ENCODE data around the gene QSOX2. TPM values are rescaled to one million over a fixed set of nuclear protein-coding genes. Genes with fewer than 3 reads are reported as not detected.

The QSOX2 gene
- total and polyA plus RNA-seq, 2 experiments from 2014 or later, result 9.2 to 29.2 TPM

DNA sequence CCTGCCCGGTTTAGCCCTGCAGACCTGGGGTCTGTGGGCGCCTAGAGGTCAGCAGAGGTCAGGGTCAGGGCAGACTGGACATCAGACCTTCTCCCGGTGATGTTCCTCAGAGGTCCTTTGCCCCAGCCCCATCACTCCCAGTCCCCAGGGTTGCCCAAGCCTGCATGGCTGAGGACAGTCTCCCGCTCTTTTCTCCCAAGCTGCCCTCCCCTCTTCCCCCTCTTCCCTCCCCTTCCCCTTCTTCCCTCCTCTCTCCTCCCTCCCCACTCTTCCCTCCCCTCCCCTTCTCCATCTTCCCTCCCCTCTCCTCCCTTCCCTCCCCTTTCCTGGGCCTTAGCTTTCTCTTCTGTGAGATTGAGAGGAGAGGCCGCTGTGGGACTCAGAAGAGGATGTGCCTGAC lies 51.1 kb downstream of the QSOX2 start:
- Mint-ChIP-seq H3K27ac (no peak overlapping the region), H3K9me3 (no peaks in the 10 kb centered on the region), H3K4me1 (peaks cover 29% of the 10 kb centered on the region), H3K36me3 (ENCODE audit: low read depth) (no peaks in the 10 kb centered on the region), H3K27me3 (ENCODE audit: insufficient read depth, low read depth, poor library complexity) (peaks cover 91% of the 10 kb centered on the region), H3K4me3 (peak overlapping the region; percentile 47)
- ATAC-seq (peak; percentile 1; the same call in 1 of the 3 replicates), DNase-seq (ENCODE audit: low spot score) (peak; percentile 74)
- H4K20me1 ChIP-seq (replicated peaks; ENCODE audit: insufficient read depth), result no peaks in the 10 kb centered on the region; the same call in 1 of the 2 replicates
- H3K4me3 ChIP-seq, result no peak overlapping the region
- H3F3A ChIP-seq (replicated peaks; ENCODE audit: low read depth), result no peaks in the 10 kb centered on the region; the same call in 1 of the 2 replicates
- TF ChIP-seq EZH2phosphoT487 (IDR thresholded peaks at IDR 0.05; ENCODE audit: unreplicated experiment), result no peak
- peak; percentile 49 for TF ChIP-seq EZH2 (IDR thresholded peaks at IDR 0.05; ENCODE audit: low read depth, unreplicated experiment)
- peaks cover 32% of the 10 kb centered on the region for H3K4me1 ChIP-seq (ENCODE audit: insufficient read depth)
- H3K27me3 ChIP-seq (ENCODE audit: insufficient read depth), result peaks cover 94% of the 10 kb centered on the region
- no peak overlapping the region for H2AFZ ChIP-seq
- peak overlapping the region; percentile 57; the same call in 1 of the 2 replicates for H3K4me2 ChIP-seq
- no peak overlapping the region for H3K27ac ChIP-seq (ENCODE audit: low read depth)
- H3K79me2 ChIP-seq (replicated peaks; ENCODE audit: insufficient read depth), result no peaks in the 10 kb centered on the region
- H3K9me2 ChIP-seq (ENCODE audit: insufficient read depth), result no peaks in the 10 kb centered on the region
- H3K36me3 ChIP-seq (ENCODE audit: insufficient read depth), result no peaks in the 10 kb centered on the region

DNA sequence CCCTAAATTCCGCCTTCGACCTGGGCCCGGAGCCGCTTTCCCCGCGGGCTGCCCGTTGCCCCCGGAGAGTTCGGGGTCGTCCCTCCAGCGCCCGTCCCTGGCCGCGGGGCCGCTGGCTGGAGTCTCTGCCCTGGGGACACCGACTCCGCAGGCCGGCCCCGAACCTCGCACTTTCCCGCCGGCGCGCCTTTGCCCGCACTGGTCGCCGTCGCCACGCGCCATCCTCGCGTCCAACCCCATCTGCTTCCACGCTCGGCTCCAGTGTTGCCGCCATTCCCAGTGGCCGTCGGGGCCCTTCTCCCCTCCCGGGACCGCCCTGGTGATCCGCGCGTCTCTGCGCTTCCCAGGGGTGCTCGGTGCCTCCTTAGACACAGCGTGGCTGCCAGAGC lies 51.7 kb downstream of the QSOX2 start:
- Histone ChIP-seq H3K27ac (ENCODE audit: low read depth) (no peak overlapping the region), H2AFZ (no peak overlapping the region), H3K79me2 (replicated peaks; ENCODE audit: insufficient read depth) (no peaks in the 10 kb centered on the region), H3F3A (replicated peaks; ENCODE audit: low read depth) (no peaks in the 10 kb centered on the region; the same call in 1 of the 2 replicates), H3K4me2 (peak overlapping the region; percentile 79; the same call in 1 of the 2 replicates), H3K4me1 (ENCODE audit: insufficient read depth) (peaks cover 34% of the 10 kb centered on the region), H3K4me3 (peak overlapping the region; percentile 58; the same call in 1 of the 2 replicates), H3K9me2 (ENCODE audit: insufficient read depth) (no peaks in the 10 kb centered on the region), H3K36me3 (ENCODE audit: insufficient read depth) (no peaks in the 10 kb centered on the region), H3K27me3 (ENCODE audit: insufficient read depth) (peaks cover 87% of the 10 kb centered on the region), H4K20me1 (replicated peaks; ENCODE audit: insufficient read depth) (no peaks in the 10 kb centered on the region; the same call in 1 of the 2 replicates)
- DNase-seq (ENCODE audit: low spot score) (peak; percentile 39), ATAC-seq (peak; percentile 3)
- Mint-ChIP-seq H3K36me3 (ENCODE audit: low read depth) (no peaks in the 10 kb centered on the region), H3K9me3 (no peaks in the 10 kb centered on the region), H3K27me3 (ENCODE audit: insufficient read depth, low read depth, poor library complexity) (peaks cover 89% of the 10 kb centered on the region), H3K27ac (no peak overlapping the region), H3K4me3 (peak overlapping the region; percentile 58), H3K4me1 (peaks cover 32% of the 10 kb centered on the region)
- peak; percentile 82 for TF ChIP-seq EZH2phosphoT487 (IDR thresholded peaks at IDR 0.05; ENCODE audit: unreplicated experiment)
- no peak for TF ChIP-seq ZNF331 (CRISPR knock-in tag; IDR thresholded peaks at IDR 0.05; ENCODE audit: low read depth)
- TF ChIP-seq NANOG (IDR thresholded peaks at IDR 0.05; ENCODE audit: borderline replicate concordance), result no peak

DNA sequence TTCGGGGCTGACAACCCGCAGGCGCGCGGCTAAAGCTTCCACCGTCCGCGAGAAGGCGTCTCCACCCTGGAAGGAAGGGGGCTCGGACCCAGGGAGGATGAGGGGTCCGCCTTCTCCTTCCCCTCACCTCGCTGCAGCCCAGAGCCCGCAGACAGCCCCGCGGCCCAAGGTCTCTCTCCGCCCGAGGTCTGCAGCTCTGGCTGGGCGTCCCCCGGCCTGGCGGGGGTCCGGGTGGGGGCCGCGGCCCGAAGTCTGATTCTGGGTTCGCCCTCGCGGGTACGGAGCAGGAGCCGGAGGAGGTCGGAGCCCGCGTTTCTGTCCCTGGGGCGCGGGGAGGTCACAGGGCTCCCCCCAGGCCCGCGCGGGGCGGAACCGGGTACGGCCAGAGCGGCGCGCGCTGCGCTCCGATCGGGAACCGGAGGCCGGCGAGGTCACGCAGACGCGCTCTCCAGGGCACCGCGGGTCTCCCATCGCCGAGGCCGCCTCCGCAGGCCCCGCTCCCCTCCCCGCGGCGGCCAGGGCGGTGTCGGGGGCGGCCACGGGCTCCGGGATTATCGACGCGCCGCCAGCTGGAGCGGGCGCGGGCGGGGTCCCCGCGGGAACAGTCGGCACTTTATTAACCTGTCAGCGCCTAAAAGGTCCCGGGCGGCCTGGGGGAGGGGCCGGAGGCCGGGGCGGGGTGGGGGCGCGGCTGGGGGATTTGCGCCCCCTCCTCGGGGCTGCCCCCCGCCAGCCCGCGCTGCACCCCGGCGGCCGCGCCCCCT lies 52.3 kb downstream of the QSOX2 start:
- Histone ChIP-seq H3K27ac (ENCODE audit: low read depth) (no peak overlapping the region), H4K20me1 (replicated peaks; ENCODE audit: insufficient read depth) (no peaks in the 10 kb centered on the region; the same call in 1 of the 2 replicates), H3K4me2 (peak overlapping the region; percentile 79), H3K36me3 (ENCODE audit: insufficient read depth) (no peaks in the 10 kb centered on the region), H3K4me3 (peak overlapping the region; percentile 58), H3K27me3 (ENCODE audit: insufficient read depth) (peaks cover 82% of the 10 kb centered on the region), H3K4me1 (ENCODE audit: insufficient read depth) (peaks cover 34% of the 10 kb centered on the region), H3F3A (replicated peaks; ENCODE audit: low read depth) (no peaks in the 10 kb centered on the region; the same call in 1 of the 2 replicates), H3K79me2 (replicated peaks; ENCODE audit: insufficient read depth) (no peaks in the 10 kb centered on the region), H2AFZ (0 out of 2 replicates have a peak overlapping the region, but pooled peaks have one; percentile 43), H3K9me2 (ENCODE audit: insufficient read depth) (no peaks in the 10 kb centered on the region)
- H3K36me3 Mint-ChIP-seq (ENCODE audit: low read depth), result no peaks in the 10 kb centered on the region
- H3K9me3 Mint-ChIP-seq, result no peaks in the 10 kb centered on the region
- ATAC-seq (peak; percentile 4; the same call in 2 of the 3 replicates), DNase-seq (ENCODE audit: low spot score) (peak; percentile 38)
- peak overlapping the region; percentile 16; the same call in 1 of the 3 replicates for H3K4me3 Mint-ChIP-seq
- H3K27me3 Mint-ChIP-seq (ENCODE audit: insufficient read depth, low read depth, poor library complexity), result peaks cover 84% of the 10 kb centered on the region
- no peak overlapping the region for H3K27ac Mint-ChIP-seq
- peaks cover 32% of the 10 kb centered on the region for H3K4me1 Mint-ChIP-seq
- TF ChIP-seq JUNB (IDR thresholded peaks at IDR 0.05; ENCODE audit: unreplicated experiment) (no peak), NANOG (IDR thresholded peaks at IDR 0.05; ENCODE audit: borderline replicate concordance) (no peak), EZH2 (IDR thresholded peaks at IDR 0.05; ENCODE audit: low read depth, unreplicated experiment) (peak; percentile 67)
- TF ChIP-seq, protein P1, sequence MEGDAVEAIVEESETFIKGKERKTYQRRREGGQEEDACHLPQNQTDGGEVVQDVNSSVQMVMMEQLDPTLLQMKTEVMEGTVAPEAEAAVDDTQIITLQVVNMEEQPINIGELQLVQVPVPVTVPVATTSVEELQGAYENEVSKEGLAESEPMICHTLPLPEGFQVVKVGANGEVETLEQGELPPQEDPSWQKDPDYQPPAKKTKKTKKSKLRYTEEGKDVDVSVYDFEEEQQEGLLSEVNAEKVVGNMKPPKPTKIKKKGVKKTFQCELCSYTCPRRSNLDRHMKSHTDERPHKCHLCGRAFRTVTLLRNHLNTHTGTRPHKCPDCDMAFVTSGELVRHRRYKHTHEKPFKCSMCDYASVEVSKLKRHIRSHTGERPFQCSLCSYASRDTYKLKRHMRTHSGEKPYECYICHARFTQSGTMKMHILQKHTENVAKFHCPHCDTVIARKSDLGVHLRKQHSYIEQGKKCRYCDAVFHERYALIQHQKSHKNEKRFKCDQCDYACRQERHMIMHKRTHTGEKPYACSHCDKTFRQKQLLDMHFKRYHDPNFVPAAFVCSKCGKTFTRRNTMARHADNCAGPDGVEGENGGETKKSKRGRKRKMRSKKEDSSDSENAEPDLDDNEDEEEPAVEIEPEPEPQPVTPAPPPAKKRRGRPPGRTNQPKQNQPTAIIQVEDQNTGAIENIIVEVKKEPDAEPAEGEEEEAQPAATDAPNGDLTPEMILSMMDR (conservative IDR thresholded peaks at IDR 0.05; ENCODE audit: low read depth in 2 of 2), result no peak
